ENCODE data around the gene DTX3L.

The DTX3L gene

GRCh38 chr3:122520861-122521260, 43.3 kb upstream of the DTX3L start:
- H3K27ac ChIP-seq = no peak overlapping the region
- no peak for TF ChIP-seq CTCF (IDR thresholded peaks at IDR 0.05; ENCODE audit: low read depth, low read length, missing control alignments)
- DNase-seq = no peak
- H3K4me3 ChIP-seq (ENCODE audit: low read depth, low read length) = no peak overlapping the region
- H3K27me3 ChIP-seq (replicated peaks) = no peaks in the 10 kb centered on the region
- H3K36me3 ChIP-seq (replicated peaks) = no peaks in the 10 kb centered on the region
- in situ Hi-C loops (cut with HindIII; ENCODE audit: low pct_ligation_motif_present, low sequenced_read_pairs) = no loop called here

GRCh38 chr3:122523317-122523716, 40.8 kb upstream of the DTX3L start:
- no peak for DNase-seq
- in situ Hi-C loops (cut with HindIII; ENCODE audit: low pct_ligation_motif_present, low sequenced_read_pairs) = no loop called here
- Histone ChIP-seq H3K36me3 (replicated peaks) (no peaks in the 10 kb centered on the region), H3K4me3 (ENCODE audit: low read depth, low read length) (no peak overlapping the region), H3K27ac (no peak overlapping the region), H3K27me3 (replicated peaks) (no peaks in the 10 kb centered on the region)
- TF ChIP-seq CTCF (IDR thresholded peaks at IDR 0.05; ENCODE audit: low read depth, low read length, missing control alignments) = no peak

GRCh38 chr3:122530164-122530563, 34.0 kb upstream of the DTX3L start:
- in situ Hi-C loops (cut with HindIII; ENCODE audit: low pct_ligation_motif_present, low sequenced_read_pairs) = no loop called here
- peaks cover 2% of the 10 kb centered on the region for H3K36me3 ChIP-seq (replicated peaks)
- no peaks in the 10 kb centered on the region for H3K27me3 ChIP-seq (replicated peaks)
- no peak overlapping the region for H3K27ac ChIP-seq
- no peak for TF ChIP-seq CTCF (IDR thresholded peaks at IDR 0.05; ENCODE audit: low read depth, low read length, missing control alignments)
- DNase-seq = no peak
- H3K4me3 ChIP-seq (ENCODE audit: low read depth, low read length) = no peak overlapping the region

- H3K36me3 ChIP-seq (replicated peaks) = peaks cover 2% of the 10 kb centered on the region
- TF ChIP-seq CTCF (IDR thresholded peaks at IDR 0.05; ENCODE audit: low read depth, low read length, missing control alignments) = no peak
- in situ Hi-C loops (cut with HindIII; ENCODE audit: low pct_ligation_motif_present, low sequenced_read_pairs) = no loop called here
- no peak for DNase-seq
- no peak overlapping the region for H3K27ac ChIP-seq
- no peaks in the 10 kb centered on the region for H3K27me3 ChIP-seq (replicated peaks)
- H3K4me3 ChIP-seq (ENCODE audit: low read depth, low read length) = no peak overlapping the region
These were observed 30.7 kb upstream of the DTX3L start for GRCh38 chr3:122533480-122533879.

GRCh38 chr3:122533931-122534334, 30.2 kb upstream of the DTX3L start:
- TF ChIP-seq CTCF (IDR thresholded peaks at IDR 0.05; ENCODE audit: low read depth, low read length, missing control alignments) = no peak
- DNase-seq = peak; percentile 79
- Histone ChIP-seq H3K36me3 (replicated peaks) (peaks cover 2% of the 10 kb centered on the region), H3K27me3 (replicated peaks) (no peaks in the 10 kb centered on the region), H3K4me3 (ENCODE audit: low read depth, low read length) (no peak overlapping the region), H3K27ac (no peak overlapping the region)
- in situ Hi-C loops (cut with HindIII; ENCODE audit: low pct_ligation_motif_present, low sequenced_read_pairs) = no loop called here

GRCh38 chr3:122535964-122536631, 28.0 kb upstream of the DTX3L start:
- TF ChIP-seq CTCF (IDR thresholded peaks at IDR 0.05; ENCODE audit: low read depth, low read length, missing control alignments) = no peak
- no peak overlapping the region for H3K4me3 ChIP-seq (ENCODE audit: low read depth, low read length)
- H3K27me3 ChIP-seq (replicated peaks) = no peaks in the 10 kb centered on the region
- peaks cover 2% of the 10 kb centered on the region for H3K36me3 ChIP-seq (replicated peaks)
- H3K27ac ChIP-seq = no peak overlapping the region
- in situ Hi-C loops (cut with HindIII; ENCODE audit: low pct_ligation_motif_present, low sequenced_read_pairs) = no loop called here
- DNase-seq = no peak
